Loucy (cell line): ENCODE measurements around the gene AGK.

ENCODE experiments used
- H2AFZ ChIP-seq: fragments of 200-600 bp; sonication (generic); 2 replicates; pipeline ENCODE4 v1.6.0; 2016; ENCODE audit warnings: antibody characterized with exemption, mild to moderate bottlenecking, low read length, moderate library complexity
- H3F3A ChIP-seq: fragments of 200-600 bp; 2 replicates; pipeline ENCODE4 v1.6.0; 2016; ENCODE audit warnings: antibody characterized with exemption, low read depth, mild to moderate bottlenecking
- H3K27me3 ChIP-seq: fragments of 200-600 bp; sonication (generic); 2 replicates; pipeline ENCODE4 v1.6.1; 2014; ENCODE audit warnings: low read length, mild to moderate bottlenecking; ENCODE audit not compliant: insufficient read depth, poor library complexity, severe bottlenecking
- H3K36me3 ChIP-seq: fragments of 200-600 bp; sonication (generic); 2 replicates; pipeline ENCODE4 v1.6.1; 2016; ENCODE audit warnings: low read length; ENCODE audit not compliant: insufficient read depth
- H3K4me1 ChIP-seq: fragments of 200-600 bp; sonication (generic); 2 replicates; pipeline ENCODE4 v1.5.1; 2014; ENCODE audit warnings: low read length, mild to moderate bottlenecking; ENCODE audit not compliant: insufficient read depth, poor library complexity, severe bottlenecking
- H3K4me2 ChIP-seq: fragments of 200-600 bp; sonication (generic); 2 replicates; pipeline ENCODE4 v1.6.0; 2014; ENCODE audit warnings: antibody characterized with exemption, low read length, low read depth, mild to moderate bottlenecking; ENCODE audit not compliant: poor library complexity, severe bottlenecking
- H3K4me3 ChIP-seq: fragments of 200-600 bp; sonication (generic); 2 replicates; pipeline ENCODE4 v1.5.1; 2014; ENCODE audit warnings: low read length, mild to moderate bottlenecking, mixed read lengths; ENCODE audit not compliant: poor library complexity, severe bottlenecking
- H3K79me2 ChIP-seq: fragments of 200-600 bp; sonication (generic); 2 replicates; pipeline ENCODE4 v1.6.1; 2014; ENCODE audit warnings: low read length; ENCODE audit not compliant: insufficient read depth
- H3K9ac ChIP-seq: fragments of 200-600 bp; sonication (generic); 2 replicates; pipeline ENCODE4 v1.6.0; 2014; ENCODE audit warnings: mild to moderate bottlenecking, low read depth, low read length, moderate library complexity; ENCODE audit not compliant: poor library complexity, severe bottlenecking
- H3K9me2 ChIP-seq: fragments of 200-600 bp; sonication (generic); replicated peaks from 2 replicates; pipeline ENCODE4 v1.6.1; 2016; ENCODE audit warnings: low read depth, low read length, mixed read lengths
- H3K9me3 ChIP-seq: fragments of 200-600 bp; sonication (generic); 2 replicates; pipeline ENCODE4 v1.6.1; 2014; ENCODE audit warnings: mild to moderate bottlenecking, antibody characterized with exemption, low read length, low read depth; ENCODE audit not compliant: insufficient read depth
- H4K20me1 ChIP-seq: fragments of 200-600 bp; sonication (generic); 2 replicates; pipeline ENCODE4 v1.6.0; 2014; ENCODE audit warnings: antibody characterized with exemption, low read length, mild to moderate bottlenecking; ENCODE audit not compliant: insufficient read depth, poor library complexity, severe bottlenecking
- CTCF ChIP-seq: fragments of 200-600 bp; sonication (generic); conservative IDR thresholded peaks from 2 replicates; pipeline ENCODE4 v1.5.1; 2014; ENCODE audit warnings: mild to moderate bottlenecking, antibody characterized with exemption, low read length
- EZH2phosphoT487 ChIP-seq: fragments of 200-600 bp; IDR thresholded peaks from 2 replicates; pipeline ENCODE4 v1.6.1; 2018; ENCODE audit warnings: antibody characterized with exemption, mild to moderate bottlenecking, moderate library complexity, borderline replicate concordance

AGK gene

GRCh38 chr7:141525973-141526514 is 25.2 kb upstream of the AGK start:
- Histone ChIP-seq H3K79me2 (no peaks in the 10 kb centered on the region), H3K4me3 (no peak overlapping the region), H3K9ac (no peak overlapping the region), H3K36me3 (no peaks in the 10 kb centered on the region), H3K4me2 (no peak overlapping the region), H2AFZ (no peak overlapping the region), H4K20me1 (no peaks in the 10 kb centered on the region), H3F3A (no peaks in the 10 kb centered on the region), H3K9me2 (no peaks in the 10 kb centered on the region), H3K9me3 (no peaks in the 10 kb centered on the region), H3K4me1 (no peaks in the 10 kb centered on the region), H3K27me3 (no peaks in the 10 kb centered on the region)
- TF ChIP-seq EZH2phosphoT487: no peak

- Histone ChIP-seq H3K4me3 (no peak overlapping the region), H3K36me3 (no peaks in the 10 kb centered on the region), H3K9me2 (no peaks in the 10 kb centered on the region), H3K4me2 (no peak overlapping the region), H3K9ac (no peak overlapping the region), H3K4me1 (no peaks in the 10 kb centered on the region), H3K27me3 (no peaks in the 10 kb centered on the region), H3K9me3 (no peaks in the 10 kb centered on the region), H3K79me2 (no peaks in the 10 kb centered on the region), H2AFZ (no peak overlapping the region), H3F3A (no peaks in the 10 kb centered on the region), H4K20me1 (no peaks in the 10 kb centered on the region)
- no peak for TF ChIP-seq EZH2phosphoT487
- no peak for TF ChIP-seq CTCF
Measured at GRCh38 chr7:141527076-141527475, 24.1 kb upstream of the AGK start.

GRCh38 chr7:141528399-141528798 is 22.8 kb upstream of the AGK start:
- H3K9me3 ChIP-seq: no peaks in the 10 kb centered on the region
- H3K9ac ChIP-seq: no peak overlapping the region
- H2AFZ ChIP-seq: no peak overlapping the region
- no peaks in the 10 kb centered on the region for H3K27me3 ChIP-seq
- H3K9me2 ChIP-seq: no peaks in the 10 kb centered on the region
- H3K4me3 ChIP-seq: no peak overlapping the region
- TF ChIP-seq CTCF (no peak), EZH2phosphoT487 (no peak)
- H3F3A ChIP-seq: no peaks in the 10 kb centered on the region
- H3K4me2 ChIP-seq: no peak overlapping the region
- no peaks in the 10 kb centered on the region for H3K36me3 ChIP-seq
- no peaks in the 10 kb centered on the region for H3K79me2 ChIP-seq
- no peaks in the 10 kb centered on the region for H3K4me1 ChIP-seq
- no peaks in the 10 kb centered on the region for H4K20me1 ChIP-seq
